Stomach (tissue), 4 donors: Measurements from ENCODE around the gene BPIFB1.

Experiments
- CTCF ChIP-seq, 7 experiments: fragments of 450-650 bp in 4 of 7; fragments of 200-600 bp in 3 of 7; sonication (generic) in 3 of 7; IDR thresholded peaks; one replicate each; pipeline ENCODE4 v1.5.1; 2016 to 2019; ENCODE audit warnings: antibody characterized with exemption in 7 of 7, control low read depth in 2 of 7, mild to moderate bottlenecking in 1 of 7
- POLR2A ChIP-seq, 4 donors: fragments of 450-650 bp; IDR thresholded peaks; one replicate each; pipeline ENCODE4 v1.6.1; 2016; ENCODE audit warnings: antibody characterized with exemption in 4 of 4, control low read depth in 2 of 4, mild to moderate bottlenecking in 1 of 4, moderate library complexity in 1 of 4
- POLR2AphosphoS5 ChIP-seq, 3 donors: sonication (generic); formaldehyde crosslinking; IDR thresholded peaks; one replicate each; pipeline ENCODE4 v1.6.1; 2016; ENCODE audit warnings: antibody characterized with exemption in 3 of 3

GRCh38 chr20:33240923-33241322 is 42.1 kb upstream of the BPIFB1 start:
- TF ChIP-seq CTCF (IDR thresholded peaks at IDR 0.05) = no peak
- TF ChIP-seq POLR2AphosphoS5 (IDR thresholded peaks at IDR 0.05) = no peak
- TF ChIP-seq POLR2A (IDR thresholded peaks at IDR 0.05) = no peak
